LNCaP clone FGC (cell line): Measurements from ENCODE around the gene WNT11.

Experiments
- DNase-seq: peaks from one replicate; pipeline ENCODE4 v3.0.0-alpha.2; 2011; ENCODE audit warnings: low read depth
- H3K4me3 ChIP-seq: 2 replicates; pipeline ENCODE4 v1.5.1; 2011; ENCODE audit warnings: mild to moderate bottlenecking, low read depth, low read length, control low read depth
- CTCF ChIP-seq: IDR thresholded peaks from 2 replicates; pipeline ENCODE4 v1.5.1; 2012; ENCODE audit warnings: mild to moderate bottlenecking; ENCODE audit not compliant: control insufficient read depth, insufficient read depth; ENCODE audit errors: extremely low read depth

Gene WNT11

GRCh38 chr11:76175783-76176182 lies 30.5 kb downstream of the WNT11 start:
- TF ChIP-seq CTCF = no peak
- no peak overlapping the region for H3K4me3 ChIP-seq
- DNase-seq = no peak

- no peak for TF ChIP-seq CTCF
- no peak for DNase-seq
- H3K4me3 ChIP-seq = no peak overlapping the region
Observed at GRCh38 chr11:76174330-76174729, 32.0 kb downstream of the WNT11 start.

- no peak for TF ChIP-seq CTCF
- DNase-seq = no peak
- H3K4me3 ChIP-seq = no peak overlapping the region
Observed at GRCh38 chr11:76173663-76174062, 32.6 kb downstream of the WNT11 start.

- no peak for TF ChIP-seq CTCF
- no peak overlapping the region for H3K4me3 ChIP-seq
- no peak for DNase-seq
Observed at GRCh38 chr11:76172583-76172982, 33.7 kb downstream of the WNT11 start.

GRCh38 chr11:76170468-76170867 lies 35.8 kb downstream of the WNT11 start:
- H3K4me3 ChIP-seq = no peak overlapping the region
- DNase-seq = no peak
- no peak for TF ChIP-seq CTCF

- TF ChIP-seq CTCF = no peak
- no peak for DNase-seq
- no peak overlapping the region for H3K4me3 ChIP-seq
Observed at GRCh38 chr11:76169473-76169896, 36.8 kb downstream of the WNT11 start.

- DNase-seq = no peak
- H3K4me3 ChIP-seq = no peak overlapping the region
- no peak for TF ChIP-seq CTCF
Observed at GRCh38 chr11:76167590-76167989, 38.7 kb downstream of the WNT11 start.
